Jurkat, Clone E6-1 (cell line): ENCODE measurements around the gene SHROOM4.
A peak's percentile ranks its signal among the peaks of the same experiment; 100 is the strongest.

Experiments
- DNase-seq: peaks from one replicate; pipeline ENCODE4 v3.0.0-alpha.2; 2011; ENCODE audit warnings: low read depth, low spot score
- H3K4me3 ChIP-seq: 2 replicates; pipeline ENCODE4 v1.5.1; 2011; ENCODE audit warnings: mild to moderate bottlenecking, low read length, control low read depth, moderate library complexity

Gene SHROOM4

DNA sequence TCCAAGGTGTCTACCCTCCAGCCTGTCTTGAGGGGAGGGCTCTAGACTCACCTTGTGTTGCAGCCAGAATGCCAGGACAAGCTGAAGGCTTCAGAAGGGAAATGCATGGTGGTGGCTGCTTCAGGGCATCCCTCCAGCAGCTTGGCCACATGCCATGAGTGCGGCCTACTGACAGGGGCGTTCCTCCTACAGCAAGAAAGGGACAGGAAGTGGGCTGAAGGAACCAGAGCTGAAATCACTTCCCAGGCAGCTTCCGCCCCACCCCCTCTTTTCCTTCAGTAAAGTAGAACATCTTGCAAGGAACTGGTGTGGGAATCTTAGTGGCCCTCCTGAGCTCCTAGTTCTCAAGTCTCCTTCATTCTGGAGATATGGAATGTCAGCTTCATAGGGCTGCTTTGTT, 175.9 kb downstream of the SHROOM4 start:
- DNase-seq: peak; percentile 31
- no peak overlapping the region for H3K4me3 ChIP-seq

- no peak for DNase-seq
- H3K4me3 ChIP-seq: no peak overlapping the region
Measured at GRCh38 chrX:50635817-50636365, 178.1 kb downstream of the SHROOM4 start.

GRCh38 chrX:50635162-50635561, 178.8 kb downstream of the SHROOM4 start:
- H3K4me3 ChIP-seq: no peak overlapping the region
- no peak for DNase-seq

- no peak overlapping the region for H3K4me3 ChIP-seq
Measured at GRCh38 chrX:50629774-50630173, 184.2 kb downstream of the SHROOM4 start.

GRCh38 chrX:50627696-50628095, 186.3 kb downstream of the SHROOM4 start:
- no peak for DNase-seq

More at GRCh38 chrX:50629774-50630173, 184.2 kb downstream of the SHROOM4 start:
- no peak for DNase-seq

GRCh38 chrX:50626432-50626831, 187.6 kb downstream of the SHROOM4 start:
- DNase-seq: no peak
- H3K4me3 ChIP-seq: no peak overlapping the region

More at GRCh38 chrX:50627696-50628095, 186.3 kb downstream of the SHROOM4 start:
- no peak overlapping the region for H3K4me3 ChIP-seq

- H3K4me3 ChIP-seq: no peak overlapping the region
- no peak for DNase-seq
Measured at GRCh38 chrX:50622751-50623150, 191.2 kb downstream of the SHROOM4 start.

GRCh38 chrX:50618788-50619558, 195.0 kb downstream of the SHROOM4 start:
- no peak for DNase-seq
- no peak overlapping the region for H3K4me3 ChIP-seq

GRCh38 chrX:50617183-50617582, 196.8 kb downstream of the SHROOM4 start:
- DNase-seq: no peak
- no peak overlapping the region for H3K4me3 ChIP-seq

- DNase-seq: no peak
- no peak overlapping the region for H3K4me3 ChIP-seq
Measured at GRCh38 chrX:50615570-50616158, 198.3 kb downstream of the SHROOM4 start.

- no peak overlapping the region for H3K4me3 ChIP-seq
- no peak for DNase-seq
Measured at GRCh38 chrX:50614460-50614859, 199.5 kb downstream of the SHROOM4 start.

GRCh38 chrX:50613846-50614245, 200.1 kb downstream of the SHROOM4 start:
- no peak overlapping the region for H3K4me3 ChIP-seq
- no peak for DNase-seq

- H3K4me3 ChIP-seq: no peak overlapping the region
- DNase-seq: no peak
Measured at GRCh38 chrX:50609796-50610195, 204.2 kb downstream of the SHROOM4 start.

- DNase-seq: no peak
- no peak overlapping the region for H3K4me3 ChIP-seq
Measured at GRCh38 chrX:50606300-50606950, 207.6 kb downstream of the SHROOM4 start.

GRCh38 chrX:50596056-50596455, 217.9 kb downstream of the SHROOM4 start:
- H3K4me3 ChIP-seq: no peak overlapping the region
- DNase-seq: no peak

DNA sequence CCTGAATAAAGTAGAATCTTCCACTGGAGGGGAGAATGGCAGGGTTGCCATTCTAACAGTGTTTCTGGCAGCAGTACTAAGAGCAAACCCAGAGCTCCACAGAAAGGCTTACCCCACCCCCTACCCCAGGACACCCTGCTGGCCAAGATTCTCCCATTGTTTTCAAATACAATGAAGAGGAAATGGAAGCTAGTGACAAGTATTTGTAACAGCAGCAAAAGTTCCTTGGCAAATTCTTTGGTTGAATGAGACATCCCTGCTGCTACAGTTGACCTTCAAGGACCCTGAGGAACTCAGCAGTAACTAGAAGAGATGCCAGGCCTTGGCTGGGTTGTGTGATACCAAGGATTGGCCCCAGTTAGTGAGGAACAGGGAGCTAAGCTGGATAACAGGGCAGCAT, 219.2 kb downstream of the SHROOM4 start:
- H3K4me3 ChIP-seq: no peak overlapping the region
- no peak for DNase-seq

- DNase-seq: no peak
Measured at GRCh38 chrX:50586980-50587379, 227.0 kb downstream of the SHROOM4 start.

DNA sequence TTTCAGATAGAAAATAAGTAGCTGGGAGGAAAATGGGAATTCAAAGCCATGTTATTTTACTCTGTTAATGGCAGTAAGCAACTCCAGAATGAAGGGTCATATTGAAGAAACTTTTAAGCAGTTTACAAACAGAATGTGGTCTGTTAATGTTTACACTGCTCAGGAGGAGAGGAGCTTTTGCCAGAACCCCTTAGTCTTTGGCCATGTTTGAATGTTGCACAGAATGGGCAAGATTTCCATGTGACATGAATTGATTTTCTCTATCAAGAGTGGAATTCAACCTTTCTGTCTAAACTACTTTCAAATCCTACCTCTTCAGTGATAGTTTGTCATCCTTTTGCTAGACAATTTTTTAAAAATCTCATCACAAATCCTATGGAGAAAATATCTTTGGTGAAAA, 227.6 kb downstream of the SHROOM4 start:
- DNase-seq: no peak
- H3K4me3 ChIP-seq: no peak overlapping the region

More at GRCh38 chrX:50586980-50587379, 227.0 kb downstream of the SHROOM4 start:
- no peak overlapping the region for H3K4me3 ChIP-seq

GRCh38 chrX:50581405-50581804, 232.6 kb downstream of the SHROOM4 start:
- no peak for DNase-seq
- no peak overlapping the region for H3K4me3 ChIP-seq

GRCh38 chrX:50579955-50580354, 234.0 kb downstream of the SHROOM4 start:
- DNase-seq: peak; percentile 31
- H3K4me3 ChIP-seq: no peak overlapping the region
